ENCODE results near the gene SLC6A5. TPM values are rescaled to one million over a fixed set of nuclear protein-coding genes. Genes with fewer than 3 reads are reported as not detected.

SLC6A5 gene
- total and polyA plus RNA-seq, 9 of the 15 experiments (the other 6 are each of a cell fraction or from before 2014, with no cell fraction given) = 0.08 TPM; not detected in 8

DNA sequence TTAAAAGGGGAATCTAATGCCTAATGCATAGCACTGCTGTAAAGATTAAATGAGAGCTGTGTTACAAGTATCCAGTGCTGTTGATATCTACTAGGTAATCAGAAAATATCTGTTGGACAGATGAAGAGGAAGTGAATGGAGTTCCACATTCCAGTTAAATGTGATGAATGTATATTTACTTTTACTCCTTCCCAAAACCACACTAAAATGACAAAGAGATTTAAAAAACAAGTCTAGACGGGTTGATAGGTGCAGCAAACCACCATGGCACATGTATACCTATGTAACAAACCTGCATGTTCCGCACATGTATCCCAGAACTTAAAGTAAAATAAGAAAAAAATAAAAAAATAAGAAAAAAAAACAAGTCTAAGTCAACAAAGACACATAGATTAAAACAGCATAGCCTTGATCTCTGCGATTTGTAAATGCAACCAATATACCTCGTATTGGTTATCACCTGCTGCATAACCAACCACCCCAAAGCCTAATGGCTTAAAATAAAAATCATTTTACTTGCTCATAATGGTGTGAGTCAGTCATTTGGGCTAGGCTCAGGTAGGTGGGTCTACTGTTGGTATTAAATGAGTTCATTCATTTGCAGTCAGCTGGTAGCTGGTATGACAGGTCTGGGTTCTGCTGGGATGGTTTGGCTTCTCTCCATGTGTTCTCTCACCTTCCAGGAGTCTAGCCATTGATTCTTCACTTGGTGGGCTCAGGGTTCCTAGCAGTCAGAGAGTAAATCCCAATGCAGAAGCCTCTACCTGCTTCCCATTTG lies 39.7 kb upstream of the SLC6A5 start:
- no TSS peak for BruUV-seq (replicated peaks)
- H3K9ac ChIP-seq (ENCODE audit: insufficient read depth in 1 of 2, low read depth in 2 of 2, low read length in 2 of 2) = no peak overlapping the region
- intact Hi-C loops (cut with micrococcal nuclease) = no loop called here

DNA sequence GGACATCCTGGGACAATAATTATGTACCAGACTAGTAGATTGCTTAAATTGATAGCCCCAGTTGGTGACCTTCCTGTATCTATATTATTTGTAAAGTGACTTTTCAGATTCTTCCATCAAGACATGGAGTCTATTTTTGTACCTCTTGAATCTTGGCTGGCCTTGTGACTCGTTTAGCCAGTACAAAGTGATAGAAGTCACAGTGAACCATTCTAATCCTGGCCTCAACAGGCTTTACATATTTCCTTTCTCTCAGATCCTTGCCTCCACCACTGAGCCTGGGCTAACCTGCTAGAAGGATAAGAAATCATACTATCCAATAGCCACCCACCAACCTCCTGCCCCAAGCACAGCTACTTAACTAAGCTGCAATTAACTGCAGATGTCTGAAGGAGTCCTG lies 37.5 kb upstream of the SLC6A5 start:
- in situ Hi-C loops (cut with MboI) = no loop called here
- no peak for DNase-seq (ENCODE audit: extremely low read depth in 1 of 4, low spot score in 3 of 4)

More for the DNA sequence above, 39.7 kb upstream of the SLC6A5 start:
- no peaks in the 10 kb centered on the region for H3K79me2 ChIP-seq (ENCODE audit: control insufficient read depth, insufficient read depth, low read length)
- H3K9me1 ChIP-seq (ENCODE audit: control insufficient read depth, insufficient read depth, low read length) = no peaks in the 10 kb centered on the region
- no peak for ATAC-seq
- FAIRE-seq = no peak
- no peak overlapping the region for H3K4me2 ChIP-seq (ENCODE audit: insufficient read depth, low read length)
- H4K20me1 ChIP-seq (replicated peaks; ENCODE audit: control insufficient read depth, insufficient read depth, low read length) = no peaks in the 10 kb centered on the region
- 0% methylated on average over 4 of the region's 4 CpGs for WGBS (ENCODE audit: insufficient coverage, low coverage, missing lambda C conversion rate)
- CTCF ChIA-PET (ENCODE audit: low intra/inter-chr PET ratio) = no interaction called here
- TF ChIP-seq HDAC8 (tag; IDR thresholded peaks at IDR 0.05) = no peak
- no peak for TF ChIP-seq RBM17 (IDR thresholded peaks at IDR 0.05; ENCODE audit: borderline replicate concordance, low read depth, low read length)
- TF ChIP-seq HNRNPUL1 (IDR thresholded peaks at IDR 0.05; ENCODE audit: low read length) = no peak
- TF ChIP-seq ZNF589 (CRISPR knock-in tag; IDR thresholded peaks at IDR 0.05; ENCODE audit: low read depth) = no peak
- no peak for TF ChIP-seq FOXJ3 (CRISPR knock-in tag; IDR thresholded peaks at IDR 0.05)
- POLR2A ChIA-PET = no interaction called here
- H3K4me3 ChIP-seq = no peak overlapping the region
- H3K9me3 ChIP-seq (replicated peaks; ENCODE audit: control insufficient read depth, insufficient read depth, low read depth, low read length) = no peaks in the 10 kb centered on the region
- H3K27ac ChIP-seq (ENCODE audit: extremely low read depth, low read depth, low read length) = no peak overlapping the region
- no peaks in the 10 kb centered on the region for H3K4me1 ChIP-seq (replicated peaks in 1 of 2; ENCODE audit: control insufficient read depth in 2 of 2, insufficient read depth in 2 of 2, low read length in 2 of 2)
- H3K36me3 ChIP-seq (ENCODE audit: control insufficient read depth, insufficient read depth, low read length) = no peaks in the 10 kb centered on the region
- in situ Hi-C loops (cut with MboI) = no loop called here
- H2AFZ ChIP-seq (ENCODE audit: low read depth, low read length) = no peak overlapping the region
- H3K27me3 ChIP-seq (ENCODE audit: control insufficient read depth in 2 of 2, insufficient read depth in 2 of 2, low read length in 2 of 2) = no peaks in the 10 kb centered on the region; a peak in 1 of 5 replicates
- no peak for DNase-seq (ENCODE audit: extremely low read depth in 1 of 4, low spot score in 3 of 4)

More for the DNA sequence above, 37.5 kb upstream of the SLC6A5 start:
- H3K27me3 ChIP-seq (ENCODE audit: control insufficient read depth in 2 of 2, insufficient read depth in 2 of 2, low read length in 2 of 2) = no peaks in the 10 kb centered on the region; a peak in 1 of 5 replicates
- intact Hi-C loops (cut with micrococcal nuclease) = no loop called here
- ChIA-PET CTCF (ENCODE audit: low intra/inter-chr PET ratio) (no interaction called here), POLR2A (no interaction called here)
- BruUV-seq (replicated peaks) = no TSS peak
- H4K20me1 ChIP-seq (replicated peaks; ENCODE audit: control insufficient read depth, insufficient read depth, low read length) = no peaks in the 10 kb centered on the region
- ATAC-seq (no peak), FAIRE-seq (no peak)
- no peak overlapping the region for H3K27ac ChIP-seq (ENCODE audit: extremely low read depth, low read depth, low read length)
- no peaks in the 10 kb centered on the region for H3K9me1 ChIP-seq (ENCODE audit: control insufficient read depth, insufficient read depth, low read length)
- no peak for TF ChIP-seq U2AF2 (optimal IDR thresholded peaks at IDR 0.05; ENCODE audit: low read depth, low read length)
- no peak for TF ChIP-seq SETDB1 (IDR thresholded peaks at IDR 0.05; ENCODE audit: low read length)
- no peak for TF ChIP-seq ATF7 (IDR thresholded peaks at IDR 0.05)
- H3K4me3 ChIP-seq = no peak overlapping the region
- no peaks in the 10 kb centered on the region for H3K4me1 ChIP-seq (replicated peaks in 1 of 2; ENCODE audit: control insufficient read depth in 2 of 2, insufficient read depth in 2 of 2, low read length in 2 of 2)
- H2AFZ ChIP-seq (ENCODE audit: low read depth, low read length) = no peak overlapping the region
- H3K79me2 ChIP-seq (ENCODE audit: control insufficient read depth, insufficient read depth, low read length) = no peaks in the 10 kb centered on the region
- H3K9me3 ChIP-seq (replicated peaks; ENCODE audit: control insufficient read depth, insufficient read depth, low read depth, low read length) = no peaks in the 10 kb centered on the region
- H3K9ac ChIP-seq (ENCODE audit: insufficient read depth in 1 of 2, low read depth in 2 of 2, low read length in 2 of 2) = no peak overlapping the region
- no peak overlapping the region for H3K4me2 ChIP-seq (ENCODE audit: insufficient read depth, low read length)
- 0% methylated on average over 1 of the region's 1 CpG for WGBS (ENCODE audit: insufficient coverage, low coverage, missing lambda C conversion rate)
- H3K36me3 ChIP-seq (ENCODE audit: control insufficient read depth, insufficient read depth, low read length) = no peaks in the 10 kb centered on the region

Data from K562 (cell line).